GM19438 (cell line): Measurements from ENCODE around the gene SLC25A21.

Experiments used
- ATAC-seq: cut with Tn5 transposase; IDR thresholded peaks from one replicate; pipeline ENCODE4 v1.9.1; 2021; ENCODE audit warnings: low read depth; ENCODE audit not compliant: unreplicated experiment

SLC25A21 gene

GRCh38 chr14:36659010-36659821, 513.2 kb downstream of the SLC25A21 start:
- ATAC-seq, result no peak

- ATAC-seq, result no peak
Measured at GRCh38 chr14:36658123-36659009, 514.0 kb downstream of the SLC25A21 start.

- ATAC-seq, result no peak
Measured at GRCh38 chr14:36657399-36658122, 514.8 kb downstream of the SLC25A21 start.

GRCh38 chr14:36656687-36657398, 515.6 kb downstream of the SLC25A21 start:
- no peak for ATAC-seq

- no peak for ATAC-seq
Measured at GRCh38 chr14:36655963-36656686, 516.3 kb downstream of the SLC25A21 start.

GRCh38 chr14:36655571-36655962, 516.8 kb downstream of the SLC25A21 start:
- no peak for ATAC-seq

- no peak for ATAC-seq
Measured at GRCh38 chr14:36654794-36655381, 517.5 kb downstream of the SLC25A21 start.

GRCh38 chr14:36653962-36654793, 518.2 kb downstream of the SLC25A21 start:
- no peak for ATAC-seq

- no peak for ATAC-seq
Measured at GRCh38 chr14:36653413-36653812, 519.0 kb downstream of the SLC25A21 start.

- ATAC-seq, result no peak
Measured at GRCh38 chr14:36652542-36653201, 519.7 kb downstream of the SLC25A21 start.

GRCh38 chr14:36649872-36650650, 522.3 kb downstream of the SLC25A21 start:
- ATAC-seq, result no peak

GRCh38 chr14:36647824-36648753, 524.3 kb downstream of the SLC25A21 start:
- no peak for ATAC-seq

- ATAC-seq, result no peak
Measured at GRCh38 chr14:36647417-36647823, 525.0 kb downstream of the SLC25A21 start.

- ATAC-seq, result no peak
Measured at GRCh38 chr14:36646664-36647416, 525.6 kb downstream of the SLC25A21 start.

GRCh38 chr14:36633580-36633979, 538.8 kb downstream of the SLC25A21 start:
- no peak for ATAC-seq
